RWPE2 (cell line): Measurements from ENCODE around the gene MYO18B.

Experiments used
- ATAC-seq: fragments of 200-7000 bp; cut with Tn5 transposase; 3 replicates; pipeline ENCODE4 v1.9.1; 2021; ENCODE audit warnings: low read depth
- DNase-seq: peaks from one replicate; pipeline ENCODE4 v3.0.0-alpha.2; 2020; ENCODE audit warnings: low spot score
- H3K27ac ChIP-seq: fragments of 450-650 bp; 2 replicates; pipeline ENCODE4 v1.5.1; 2017; ENCODE audit warnings: mild to moderate bottlenecking; ENCODE audit not compliant: poor library complexity, severe bottlenecking
- H3K27me3 ChIP-seq: fragments of 250-450 bp; sonication (Bioruptor Pico); 2 replicates; pipeline ENCODE4 v1.5.1; 2021; ENCODE audit warnings: mild to moderate bottlenecking, moderate library complexity; ENCODE audit not compliant: insufficient read depth, poor library complexity, severe bottlenecking
- H3K36me3 ChIP-seq: fragments of 250-450 bp; sonication (Bioruptor Pico); 2 replicates; pipeline ENCODE4 v1.5.1; 2020; ENCODE audit warnings: low read depth, mild to moderate bottlenecking, moderate library complexity
- H3K4me1 ChIP-seq: fragments of 250-450 bp; sonication (Bioruptor Pico); 2 replicates; pipeline ENCODE4 v1.5.1; 2021; ENCODE audit warnings: mild to moderate bottlenecking, moderate library complexity; ENCODE audit not compliant: insufficient read depth, poor library complexity, severe bottlenecking
- H3K4me3 ChIP-seq: fragments of 250-450 bp; sonication (Bioruptor Pico); 2 replicates; pipeline ENCODE4 v1.5.1; 2021; ENCODE audit warnings: mild to moderate bottlenecking, moderate library complexity; ENCODE audit not compliant: severe bottlenecking
- H3K9me3 ChIP-seq: fragments of 250-450 bp; sonication (Bioruptor Pico); 2 replicates; pipeline ENCODE4 v1.5.1; 2021; ENCODE audit warnings: mild to moderate bottlenecking, moderate library complexity; ENCODE audit not compliant: severe bottlenecking
- CTCF ChIP-seq: fragments of 450-650 bp; IDR thresholded peaks from one replicate; pipeline ENCODE4 v1.5.1; 2017; ENCODE audit warnings: mild to moderate bottlenecking, moderate library complexity; ENCODE audit not compliant: poor library complexity, severe bottlenecking

MYO18B gene

GRCh38 chr22:26047920-26048319 is 305.9 kb downstream of the MYO18B start:
- no peak for TF ChIP-seq CTCF
- DNase-seq: no peak
- Histone ChIP-seq H3K4me1 (no peaks in the 10 kb centered on the region), H3K27me3 (peaks cover 12% of the 10 kb centered on the region), H3K27ac (no peak overlapping the region), H3K9me3 (no peaks in the 10 kb centered on the region), H3K36me3 (no peaks in the 10 kb centered on the region), H3K4me3 (no peak overlapping the region)
- ATAC-seq: no peak

DNA sequence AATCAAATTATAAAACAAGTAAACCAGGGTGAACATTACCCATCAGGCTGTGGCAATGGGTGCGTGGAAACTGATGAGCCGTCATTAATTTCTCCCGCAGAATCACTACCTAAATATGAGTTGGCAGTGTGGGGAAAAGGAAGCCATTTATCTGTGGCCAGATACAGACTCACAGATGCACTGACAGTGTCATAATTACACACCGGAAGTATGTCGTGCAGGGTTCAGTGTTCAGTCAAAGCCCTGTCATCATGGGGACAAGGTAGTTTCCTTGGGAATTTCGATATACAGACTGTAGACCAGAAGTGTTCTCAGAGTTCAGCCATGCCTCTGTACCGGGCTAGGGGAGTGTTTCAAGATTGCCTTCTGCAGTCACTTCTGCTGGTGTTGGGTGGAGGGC is 308.1 kb downstream of the MYO18B start:
- Histone ChIP-seq H3K27me3 (peaks cover 15% of the 10 kb centered on the region), H3K4me1 (no peaks in the 10 kb centered on the region), H3K9me3 (no peaks in the 10 kb centered on the region), H3K27ac (no peak overlapping the region), H3K4me3 (no peak overlapping the region), H3K36me3 (no peaks in the 10 kb centered on the region)
- no peak for TF ChIP-seq CTCF
- no peak for ATAC-seq
- no peak for DNase-seq

DNA sequence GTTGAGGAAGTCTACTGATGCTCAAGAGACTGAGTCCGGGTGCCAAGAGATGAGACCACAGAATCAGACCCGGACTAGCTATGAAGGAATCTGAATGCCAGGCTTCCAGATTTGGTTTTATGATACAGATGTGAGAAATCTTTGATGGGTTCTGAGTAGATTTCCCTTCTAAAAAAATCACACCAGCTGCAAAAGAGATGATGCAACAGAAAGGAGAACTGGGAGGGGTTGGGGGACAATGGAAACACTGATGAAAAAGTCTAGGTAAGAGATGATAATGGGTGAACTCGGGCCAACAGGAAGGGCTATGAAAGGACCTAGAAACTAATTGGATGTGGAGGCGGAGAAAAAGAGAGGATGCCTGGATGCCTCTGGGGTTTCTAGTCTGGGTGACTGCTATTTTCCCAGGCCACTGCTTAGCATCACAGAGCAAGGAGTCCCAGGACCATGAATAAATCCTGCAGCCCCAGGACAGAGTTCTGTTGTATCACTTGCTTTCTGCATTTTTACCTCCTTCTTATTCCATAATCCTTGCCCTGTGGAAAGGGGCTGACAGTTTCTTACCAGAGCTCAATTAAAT is 311.8 kb downstream of the MYO18B start:
- Histone ChIP-seq H3K27me3 (peaks cover 40% of the 10 kb centered on the region), H3K4me1 (no peaks in the 10 kb centered on the region), H3K27ac (no peak overlapping the region), H3K9me3 (no peaks in the 10 kb centered on the region), H3K36me3 (no peaks in the 10 kb centered on the region), H3K4me3 (no peak overlapping the region)
- DNase-seq (no peak), ATAC-seq (no peak)
- no peak for TF ChIP-seq CTCF

DNA sequence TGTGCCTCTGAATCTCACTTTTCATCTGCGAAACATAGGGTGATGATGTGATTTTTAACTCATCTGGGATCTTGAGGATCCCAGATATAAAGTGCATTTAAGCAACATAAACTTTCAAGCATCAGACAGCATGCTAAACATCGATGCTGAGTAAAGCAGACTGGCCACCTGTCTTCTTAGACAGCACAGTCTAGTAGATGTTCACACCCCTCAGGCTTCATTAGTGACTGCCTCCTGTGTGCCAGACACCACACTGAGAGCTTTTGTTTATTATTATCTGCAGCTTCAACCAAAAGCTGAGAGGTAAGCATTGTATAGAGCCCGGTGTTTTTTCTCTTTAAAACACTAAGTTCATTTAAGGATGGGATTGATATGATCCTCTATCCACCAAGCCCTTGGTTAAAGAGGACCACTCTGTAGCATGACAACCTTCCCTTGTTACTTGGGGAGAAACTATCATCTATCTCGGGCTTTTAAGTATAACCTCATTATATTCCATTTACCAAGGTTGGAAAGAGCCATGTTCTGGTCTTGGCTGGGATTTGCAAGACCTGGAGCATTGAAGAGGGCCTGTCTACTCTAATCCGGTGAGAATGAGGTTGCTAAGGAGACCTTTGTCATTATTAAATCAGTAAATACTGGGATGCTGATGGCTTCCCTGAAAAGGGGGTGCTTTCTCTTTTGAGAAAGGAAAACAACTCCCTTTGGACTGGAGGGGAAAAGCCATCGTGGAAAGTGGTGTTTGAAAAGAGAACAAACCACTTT is 313.0 kb downstream of the MYO18B start:
- H3K9me3 ChIP-seq: no peaks in the 10 kb centered on the region
- no peak for DNase-seq
- no peak for TF ChIP-seq CTCF
- no peak overlapping the region for H3K27ac ChIP-seq
- ATAC-seq: no peak
- peaks cover 40% of the 10 kb centered on the region for H3K27me3 ChIP-seq
- H3K36me3 ChIP-seq: no peaks in the 10 kb centered on the region
- no peaks in the 10 kb centered on the region for H3K4me1 ChIP-seq
- no peak overlapping the region for H3K4me3 ChIP-seq

DNA sequence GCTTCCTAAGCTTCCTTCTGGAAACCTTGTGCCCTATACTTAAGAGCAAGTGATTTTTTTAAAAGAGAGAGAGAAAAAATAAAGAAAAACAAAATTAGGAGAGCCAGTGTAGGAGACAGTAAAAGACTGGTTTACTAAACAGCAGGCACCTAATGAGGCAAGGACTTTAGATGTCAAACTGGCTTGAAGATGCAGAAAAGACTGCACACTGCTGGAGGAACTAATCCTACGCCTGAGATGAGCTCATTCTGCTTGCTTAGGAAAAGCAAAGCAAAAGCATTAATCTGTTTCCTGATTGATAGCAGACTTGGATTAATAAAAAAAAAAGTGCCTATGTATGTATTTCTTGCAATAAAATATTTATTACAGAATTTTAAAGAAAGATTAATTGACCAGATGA is 313.7 kb downstream of the MYO18B start:
- ATAC-seq (no peak), DNase-seq (no peak)
- Histone ChIP-seq H3K36me3 (no peaks in the 10 kb centered on the region), H3K4me3 (no peak overlapping the region), H3K27me3 (peaks cover 40% of the 10 kb centered on the region), H3K4me1 (no peaks in the 10 kb centered on the region), H3K9me3 (no peaks in the 10 kb centered on the region), H3K27ac (no peak overlapping the region)
- TF ChIP-seq CTCF: no peak
